ENCODE measurements around the gene TTC21A. TPM values are rescaled to one million over a fixed set of nuclear protein-coding genes. Genes with fewer than 3 reads are reported as not detected.
A peak's percentile ranks its signal among the peaks of the same experiment; 100 is the strongest.

The TTC21A gene
- total and polyA plus RNA-seq, 2 of the 13 experiments (the other 11 are each of a cell fraction or from before 2014, with no cell fraction given): 0.31 to 1.5 TPM

GRCh38 chr3:39149498-39150147, 42.1 kb downstream of the TTC21A start:
- in situ Hi-C loops (cut with HindIII; ENCODE audit: extremely low pct_ligation_motif_present, low pct_unique_long_range_greater_than_20kb): no loop called here
- H3K79me2 ChIP-seq (ENCODE audit: insufficient read depth, low read length): peaks cover 61% of the 10 kb centered on the region
- no peaks in the 10 kb centered on the region for H3K9me3 ChIP-seq (ENCODE audit: low read length)
- peaks cover 12 to 24% of the 10 kb centered on the region in 2 experiments; a peak in 4 of 5 replicates for H3K36me3 ChIP-seq (replicated peaks in 1 of 2; ENCODE audit: control insufficient read depth in 1 of 2, insufficient read depth in 2 of 2, low read length in 2 of 2)
- no peaks in the 10 kb centered on the region; a peak in 1 of 5 replicates for H3K27me3 ChIP-seq (ENCODE audit: control insufficient read depth in 1 of 2, insufficient read depth in 2 of 2, low read length in 2 of 2)
- H3K9ac ChIP-seq (ENCODE audit: insufficient read depth, low read depth, low read length): no peak overlapping the region
- H4K20me1 ChIP-seq (ENCODE audit: insufficient read depth, low read length): peaks cover 64% of the 10 kb centered on the region
- no peak for DNase-seq (ENCODE audit: low spot score)
- BruUV-seq (replicated peaks): no TSS peak
- 85% methylated on average over 3 of the region's 3 CpGs for WGBS (ENCODE audit: low lambda C conversion rate)
- no peak for ATAC-seq
- peak overlapping the region; percentile 95 for H3K4me2 ChIP-seq (ENCODE audit: low read depth, low read length)
- TF ChIP-seq KDM4B (CRISPR knock-in tag; IDR thresholded peaks at IDR 0.05) (no peak), KDM5B (CRISPR knock-in tag; IDR thresholded peaks at IDR 0.05; ENCODE audit: borderline replicate concordance) (no peak), ZEB1 (IDR thresholded peaks at IDR 0.05; ENCODE audit: insufficient replicate concordance, low read depth) (no peak), ZNF12 (CRISPR knock-in tag; IDR thresholded peaks at IDR 0.05) (no peak), PTBP1 (IDR thresholded peaks at IDR 0.05; ENCODE audit: low read depth, low read length, poor library complexity, severe bottlenecking) (no peak), ZNF383 (CRISPR knock-in tag; IDR thresholded peaks at IDR 0.05; ENCODE audit: borderline replicate concordance) (no peak), AKAP8 (CRISPR knock-in tag; IDR thresholded peaks at IDR 0.05) (no peak), ZSCAN12 (CRISPR knock-in tag; IDR thresholded peaks at IDR 0.05) (no peak), SETDB1 (CRISPR knock-in tag; IDR thresholded peaks at IDR 0.05; ENCODE audit: borderline replicate concordance) (no peak), SUZ12 (IDR thresholded peaks at IDR 0.05; ENCODE audit: low read depth, low read length) (no peak), ZNF563 (CRISPR knock-in tag; IDR thresholded peaks at IDR 0.05) (no peak), ZNF337 (CRISPR knock-in tag; IDR thresholded peaks at IDR 0.05; ENCODE audit: borderline replicate concordance, low read depth) (no peak)
- intact Hi-C loops (cut with micrococcal nuclease; ENCODE audit: unreplicated experiment): no loop called here
- no peak overlapping the region for H3K27ac ChIP-seq (ENCODE audit: extremely low read length, insufficient read depth, low read length)
- H3K4me1 ChIP-seq (ENCODE audit: insufficient read depth, low read length): peaks cover 65% of the 10 kb centered on the region
- H2AFZ ChIP-seq (ENCODE audit: low read length): no peak overlapping the region
- FAIRE-seq: no peak
- POLR2A ChIA-PET: no interaction called here
- H3K4me3 ChIP-seq (replicated peaks in 1 of 3; ENCODE audit: insufficient read depth in 1 of 3, low read depth in 2 of 3, low read length in 3 of 3): no peak overlapping the region
- CTCF ChIA-PET (ENCODE audit: low intra/inter-chr PET ratio, low total read pairs): no interaction called here

Data from HepG2 (cell line).